Measurements from ENCODE around the gene ATXN3L. TPM values are rescaled to one million over a fixed set of nuclear protein-coding genes. Genes with fewer than 3 reads are reported as not detected.

Gene ATXN3L
- total RNA-seq, 1 experiment from 2014 or later, result not detected

- Histone ChIP-seq H3K9me3 (ENCODE audit: control insufficient read depth in 1 of 2, insufficient read depth in 1 of 2, low read depth in 1 of 2, low read length in 2 of 2) (no peaks in the 10 kb centered on the region), H3K27me3 (ENCODE audit: insufficient read depth, low read length) (no peaks in the 10 kb centered on the region), H3K4me3 (replicated peaks in 1 of 2; ENCODE audit: low read depth in 1 of 2, low read length in 2 of 2) (no peak overlapping the region), H3K4me1 (ENCODE audit: control insufficient read depth in 1 of 2, insufficient read depth in 2 of 2, low read length in 2 of 2) (no peaks in the 10 kb centered on the region), H3K79me2 (ENCODE audit: insufficient read depth, low read length) (no peaks in the 10 kb centered on the region), H3K27ac (ENCODE audit: low read depth, low read length) (no peak overlapping the region), H2AFZ (ENCODE audit: low read depth, low read length, poor library complexity, severe bottlenecking) (no peak overlapping the region), H3K9ac (ENCODE audit: low read length) (no peak overlapping the region), H4K20me1 (ENCODE audit: insufficient read depth) (no peaks in the 10 kb centered on the region), H3K4me2 (ENCODE audit: low read length) (no peak overlapping the region), H3K9me2 (ENCODE audit: insufficient read depth) (no peaks in the 10 kb centered on the region), H3K36me3 (ENCODE audit: control insufficient read depth in 1 of 2, insufficient read depth in 2 of 2, low read length in 2 of 2) (no peaks in the 10 kb centered on the region)
- no peak for TF ChIP-seq CBX3 (IDR thresholded peaks at IDR 0.05; ENCODE audit: low read depth)
- TF ChIP-seq SRF (IDR thresholded peaks at IDR 0.05; ENCODE audit: low read depth), result no peak
- no peak for TF ChIP-seq MAX (IDR thresholded peaks at IDR 0.05)
- no peak for TF ChIP-seq POLR2AphosphoS5 (IDR thresholded peaks at IDR 0.05; ENCODE audit: low read depth, low read length)
- TF ChIP-seq CTCF (IDR thresholded peaks at IDR 0.05 in 2 of 3, conservative IDR thresholded peaks at IDR 0.05 in 1 of 3; ENCODE audit: borderline replicate concordance in 1 of 3, insufficient read depth in 1 of 3, low read depth in 2 of 3, low read length in 2 of 3), result no peak
- TF ChIP-seq ELF1 (IDR thresholded peaks at IDR 0.05; ENCODE audit: borderline replicate concordance, low read depth), result no peak
- no peak for TF ChIP-seq EZH2phosphoT487 (IDR thresholded peaks at IDR 0.05; ENCODE audit: borderline replicate concordance)
- no peak for TF ChIP-seq ZNF274 (IDR thresholded peaks at IDR 0.05; ENCODE audit: low read depth, low read length)
- TF ChIP-seq REST (IDR thresholded peaks at IDR 0.05; ENCODE audit: low read depth), result no peak
- no peak for TF ChIP-seq JUND (IDR thresholded peaks at IDR 0.05)
- TF ChIP-seq SIN3A (IDR thresholded peaks at IDR 0.05; ENCODE audit: low read depth), result no peak
- TF ChIP-seq YY1 (IDR thresholded peaks at IDR 0.05; ENCODE audit: extremely low read depth, insufficient replicate concordance, low read depth, low read length), result no peak
- TF ChIP-seq RAD21 (IDR thresholded peaks at IDR 0.05; ENCODE audit: low read depth), result no peak
- TF ChIP-seq FOSL1 (IDR thresholded peaks at IDR 0.05; ENCODE audit: low read depth), result no peak
- TF ChIP-seq POLR2A (IDR thresholded peaks at IDR 0.05; ENCODE audit: borderline replicate concordance, extremely low read depth, insufficient read depth, insufficient read length), result no peak
- TF ChIP-seq TCF7L2 (IDR thresholded peaks at IDR 0.05; ENCODE audit: borderline replicate concordance, extremely low read depth, insufficient read depth, insufficient read length), result no peak
- no peak for TF ChIP-seq SP1 (IDR thresholded peaks at IDR 0.05; ENCODE audit: low read depth)
- BruUV-seq (replicated peaks), result no TSS peak
- CTCF ChIA-PET, result no interaction called here
- POLR2A ChIA-PET, result no interaction called here
- intact Hi-C loops (cut with micrococcal nuclease), result no loop called here
- no peak for DNase-seq (ENCODE audit: low read depth, low spot score)
- no peak for ATAC-seq
- RAD21 ChIA-PET (ENCODE audit: low non-redundant PET in 1 of 2, low total read pairs in 2 of 2, uncharacterized antibody in 2 of 2, unreplicated experiment in 2 of 2), result no interaction called here
Measured at GRCh38 chrX:13340182-13340791, 20.4 kb upstream of the ATXN3L start.
